CD4-positive, alpha-beta T cell treated with Interleukin-21 for 1 hour (primary cell): Measurements from ENCODE around the gene LRP1-AS.

Experiments used
- DNase-seq: peaks from one replicate; pipeline ENCODE4 v3.0.0-alpha.2; 2020

The LRP1-AS gene

GRCh38 chr12:57146961-57147944, at the start of gene LRP1-AS:
TSS of gene LRP1-AS (minus strand) at chr12:57147619.
- no peak for DNase-seq

- DNase-seq: no peak
These were observed 49.5 kb upstream of the LRP1-AS start for GRCh38 chr12:57196956-57197355.

- no peak for DNase-seq
These were observed 49.0 kb upstream of the LRP1-AS start for GRCh38 chr12:57196439-57196838.

GRCh38 chr12:57195611-57196371, 48.4 kb upstream of the LRP1-AS start:
- no peak for DNase-seq

- DNase-seq: no peak
These were observed 47.8 kb upstream of the LRP1-AS start for GRCh38 chr12:57195186-57195585.

- no peak for DNase-seq
These were observed 46.8 kb upstream of the LRP1-AS start for GRCh38 chr12:57194253-57194652.

GRCh38 chr12:57193706-57194245, 46.4 kb upstream of the LRP1-AS start:
- DNase-seq: no peak

GRCh38 chr12:57192920-57193319, 45.5 kb upstream of the LRP1-AS start:
- no peak for DNase-seq

- no peak for DNase-seq
These were observed 44.0 kb upstream of the LRP1-AS start for GRCh38 chr12:57191410-57191809.

- DNase-seq: no peak
These were observed 43.4 kb upstream of the LRP1-AS start for GRCh38 chr12:57190821-57191220.

GRCh38 chr12:57190037-57190436, 42.6 kb upstream of the LRP1-AS start:
- DNase-seq: no peak

- DNase-seq: no peak
These were observed 40.6 kb upstream of the LRP1-AS start for GRCh38 chr12:57188090-57188425.

- DNase-seq: no peak
These were observed 40.0 kb upstream of the LRP1-AS start for GRCh38 chr12:57187222-57188089.

GRCh38 chr12:57185906-57186508, 38.6 kb upstream of the LRP1-AS start:
- no peak for DNase-seq

GRCh38 chr12:57185403-57185802, 38.0 kb upstream of the LRP1-AS start:
- no peak for DNase-seq

GRCh38 chr12:57183939-57184725, 36.7 kb upstream of the LRP1-AS start:
- DNase-seq: no peak

- DNase-seq: peak; percentile 78
These were observed 35.6 kb upstream of the LRP1-AS start for GRCh38 chr12:57182918-57183575.

GRCh38 chr12:57181561-57182155, 34.2 kb upstream of the LRP1-AS start:
- no peak for DNase-seq

- no peak for DNase-seq
These were observed 33.7 kb upstream of the LRP1-AS start for GRCh38 chr12:57181072-57181471.

GRCh38 chr12:57180321-57180989, 33.0 kb upstream of the LRP1-AS start:
- no peak for DNase-seq
